Coronary artery (tissue), 2 donors: Measurements from ENCODE around the gene NOD2.

Source experiments
- DNase-seq: peaks from one replicate; pipeline ENCODE4 v3.0.0-alpha.2; 2017; ENCODE audit warnings: low spot score
- H3K27ac ChIP-seq, 2 donors: fragments of 200-600 bp; sonication (generic); one replicate each; pipeline ENCODE4 v1.5.1; 2016 to 2019
- H3K4me3 ChIP-seq: fragments of 200-600 bp; sonication (generic); 2 replicates; pipeline ENCODE4 v1.5.1; 2016; ENCODE audit warnings: mild to moderate bottlenecking, moderate library complexity
- CTCF ChIP-seq: fragments of 200-600 bp; sonication (generic); IDR thresholded peaks from one replicate; pipeline ENCODE4 v1.5.1; 2019; ENCODE audit warnings: antibody characterized with exemption

The NOD2 gene

GRCh38 chr16:50683689-50684374, 9.6 kb upstream of the NOD2 start:
- DNase-seq = no peak
- TF ChIP-seq CTCF = no peak
- Histone ChIP-seq H3K27ac (no peak overlapping the region), H3K4me3 (no peak overlapping the region)

- H3K4me3 ChIP-seq = no peak overlapping the region
- no peak overlapping the region for H3K27ac ChIP-seq
- TF ChIP-seq CTCF = no peak
- no peak for DNase-seq
Measured at GRCh38 chr16:50684823-50685461, 8.5 kb upstream of the NOD2 start.

- no peak for TF ChIP-seq CTCF
- Histone ChIP-seq H3K27ac (no peak overlapping the region), H3K4me3 (no peak overlapping the region)
- no peak for DNase-seq
Measured at GRCh38 chr16:50685462-50686063, 7.8 kb upstream of the NOD2 start.

- H3K27ac ChIP-seq = no peak overlapping the region
- DNase-seq = no peak
- no peak overlapping the region for H3K4me3 ChIP-seq
- TF ChIP-seq CTCF = no peak
Measured at GRCh38 chr16:50688083-50688482, 5.3 kb upstream of the NOD2 start.

GRCh38 chr16:50688867-50689266, 4.5 kb upstream of the NOD2 start:
- no peak for TF ChIP-seq CTCF
- no peak for DNase-seq
- Histone ChIP-seq H3K27ac (no peak overlapping the region), H3K4me3 (no peak overlapping the region)

- no peak overlapping the region for H3K27ac ChIP-seq
- H3K4me3 ChIP-seq = no peak overlapping the region
- DNase-seq = no peak
- TF ChIP-seq CTCF = no peak
Measured at GRCh38 chr16:50690177-50690576, 3.2 kb upstream of the NOD2 start.

- H3K4me3 ChIP-seq = no peak overlapping the region
- no peak overlapping the region for H3K27ac ChIP-seq
- TF ChIP-seq CTCF = no peak
- no peak for DNase-seq
Measured at GRCh38 chr16:50692644-50692998, 785 bp upstream of the NOD2 start.
